ENCODE data around the gene CAPN5. TPM values are rescaled to one million over a fixed set of nuclear protein-coding genes. Genes with fewer than 3 reads are reported as not detected.
A peak's percentile ranks its signal among the peaks of the same experiment; 100 is the strongest.

Gene CAPN5
- total RNA-seq, 2 experiments from 2014 or later = 5.1 to 6.9 TPM

DNA sequence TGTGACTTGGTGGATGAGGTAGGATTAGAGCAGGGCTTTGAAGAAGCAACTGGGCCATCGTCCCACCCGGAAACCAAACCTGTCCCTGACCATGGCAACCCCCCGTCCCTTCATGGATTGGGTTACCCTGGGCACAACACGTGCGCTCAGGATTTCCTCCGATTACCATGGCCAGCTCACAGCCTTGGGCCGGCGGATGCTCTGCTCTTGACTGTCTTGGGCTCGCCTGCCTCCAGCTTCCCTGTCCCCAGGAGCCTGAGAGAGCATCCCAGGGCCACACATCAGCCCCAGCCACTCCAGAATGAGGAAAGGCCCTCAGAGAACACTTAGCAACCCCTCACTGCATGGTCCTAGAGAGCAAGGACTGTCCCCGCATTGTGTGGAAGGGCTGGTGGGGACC is 84.1 kb downstream of the CAPN5 start:
- H3K36me3 ChIP-seq (ENCODE audit: insufficient read depth, low read length) = no peaks in the 10 kb centered on the region
- intact Hi-C loops (cut with DNase I, micrococcal nuclease) = no loop called here
- H3K27me3 ChIP-seq (ENCODE audit: control insufficient read depth in 1 of 2, insufficient read depth in 2 of 2, low read length in 2 of 2) = no peaks in the 10 kb centered on the region
- ATAC-seq (ENCODE audit: poor library complexity) (no peak), DNase-seq (no peak)
- Mint-ChIP-seq H3K27me3 (no peaks in the 10 kb centered on the region), H3K4me1 (ENCODE audit: low read depth) (peaks cover 37% of the 10 kb centered on the region), H3K4me3 (no peak overlapping the region), H3K27ac (no peak overlapping the region), H3K36me3 (ENCODE audit: low read depth) (no peaks in the 10 kb centered on the region), H3K9me3 (no peaks in the 10 kb centered on the region)
- CTCF ChIA-PET = no interaction called here
- TF ChIP-seq, protein P1, sequence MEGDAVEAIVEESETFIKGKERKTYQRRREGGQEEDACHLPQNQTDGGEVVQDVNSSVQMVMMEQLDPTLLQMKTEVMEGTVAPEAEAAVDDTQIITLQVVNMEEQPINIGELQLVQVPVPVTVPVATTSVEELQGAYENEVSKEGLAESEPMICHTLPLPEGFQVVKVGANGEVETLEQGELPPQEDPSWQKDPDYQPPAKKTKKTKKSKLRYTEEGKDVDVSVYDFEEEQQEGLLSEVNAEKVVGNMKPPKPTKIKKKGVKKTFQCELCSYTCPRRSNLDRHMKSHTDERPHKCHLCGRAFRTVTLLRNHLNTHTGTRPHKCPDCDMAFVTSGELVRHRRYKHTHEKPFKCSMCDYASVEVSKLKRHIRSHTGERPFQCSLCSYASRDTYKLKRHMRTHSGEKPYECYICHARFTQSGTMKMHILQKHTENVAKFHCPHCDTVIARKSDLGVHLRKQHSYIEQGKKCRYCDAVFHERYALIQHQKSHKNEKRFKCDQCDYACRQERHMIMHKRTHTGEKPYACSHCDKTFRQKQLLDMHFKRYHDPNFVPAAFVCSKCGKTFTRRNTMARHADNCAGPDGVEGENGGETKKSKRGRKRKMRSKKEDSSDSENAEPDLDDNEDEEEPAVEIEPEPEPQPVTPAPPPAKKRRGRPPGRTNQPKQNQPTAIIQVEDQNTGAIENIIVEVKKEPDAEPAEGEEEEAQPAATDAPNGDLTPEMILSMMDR (IDR thresholded peaks at IDR 0.05) = no peak
- POLR2A ChIA-PET = no interaction called here
- H3K4me1 ChIP-seq (ENCODE audit: insufficient read depth, low read length) = peaks cover 63% of the 10 kb centered on the region
- no peaks in the 10 kb centered on the region for H3K9me3 ChIP-seq (ENCODE audit: control insufficient read depth in 1 of 2, insufficient read depth in 1 of 2, low read length in 2 of 2)
- H3K27ac ChIP-seq (ENCODE audit: low read depth in 1 of 2, low read length in 2 of 2) = no peak overlapping the region
- no peak overlapping the region for H3K4me3 ChIP-seq (ENCODE audit: low read length)

DNA sequence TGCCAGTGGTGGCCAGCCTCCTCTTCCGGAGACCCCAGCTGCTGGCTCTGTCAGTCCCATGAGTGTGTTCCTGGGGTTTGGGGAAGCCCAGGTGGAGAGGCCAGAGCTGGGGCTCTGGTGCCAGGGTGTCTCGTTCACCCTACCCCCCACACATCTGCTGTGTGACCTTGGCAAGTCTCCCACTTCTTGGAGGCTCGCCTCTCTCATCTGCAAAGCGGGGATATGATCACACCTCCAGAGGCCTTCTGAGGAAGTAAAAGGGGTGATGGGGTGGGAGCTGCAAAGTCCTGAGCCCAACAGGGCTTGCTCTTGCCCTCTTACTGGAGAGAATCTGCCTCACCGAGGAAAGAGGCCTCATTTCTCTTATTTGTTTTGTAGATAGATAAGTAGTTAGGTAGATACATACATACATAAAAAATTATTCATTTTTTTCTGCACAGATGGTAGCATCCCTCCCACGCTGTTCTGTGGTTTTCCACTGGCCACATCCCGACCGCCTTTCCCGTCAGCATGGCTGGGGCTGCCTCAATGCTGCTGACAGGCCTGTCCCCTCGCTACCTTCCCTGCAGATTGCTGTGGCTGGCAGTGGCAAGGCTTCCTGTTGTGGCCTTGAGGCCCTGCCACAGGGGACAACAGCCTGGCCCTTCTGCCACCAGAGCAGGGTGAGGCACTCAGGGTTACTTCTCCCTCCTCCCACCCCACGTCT is 85.2 kb downstream of the CAPN5 start:
- peak; percentile 79 for ATAC-seq (ENCODE audit: poor library complexity)

DNA sequence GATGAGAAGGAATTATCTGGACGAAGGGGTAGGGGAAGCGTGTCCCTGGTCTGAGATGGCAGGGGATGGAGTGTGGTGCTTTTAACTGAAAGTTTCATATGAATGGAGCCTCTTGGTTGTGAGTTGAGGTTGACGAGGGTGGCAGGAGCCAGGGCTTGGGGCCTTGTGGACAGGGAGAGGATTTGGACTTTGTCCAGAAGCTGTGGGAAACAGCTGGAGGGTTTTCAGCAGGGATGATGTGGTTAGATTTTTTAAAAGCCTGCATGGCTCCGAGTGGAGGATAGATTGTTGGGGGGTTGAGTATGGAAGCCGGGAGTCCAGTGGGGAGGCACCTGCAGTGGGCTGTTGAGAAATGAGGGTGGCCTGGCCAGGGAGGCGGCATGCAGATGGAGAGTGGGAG is 86.1 kb downstream of the CAPN5 start:
- peaks cover 59% of the 10 kb centered on the region for H3K4me1 ChIP-seq (ENCODE audit: insufficient read depth, low read length)
- ChIA-PET CTCF (no interaction called here), POLR2A (no interaction called here)
- no peaks in the 10 kb centered on the region for H3K9me3 ChIP-seq (ENCODE audit: control insufficient read depth in 1 of 2, insufficient read depth in 1 of 2, low read length in 2 of 2)
- no peak overlapping the region for H3K4me3 Mint-ChIP-seq
- TF ChIP-seq, protein P1 (IDR thresholded peaks at IDR 0.05) = no peak
- H3K36me3 ChIP-seq (ENCODE audit: insufficient read depth, low read length) = no peaks in the 10 kb centered on the region
- peaks cover 34% of the 10 kb centered on the region for H3K4me1 Mint-ChIP-seq (ENCODE audit: low read depth)
- H3K9me3 Mint-ChIP-seq = no peaks in the 10 kb centered on the region
- H3K27ac Mint-ChIP-seq = peak overlapping the region; percentile 13
- H3K36me3 Mint-ChIP-seq (ENCODE audit: low read depth) = no peaks in the 10 kb centered on the region
- no peaks in the 10 kb centered on the region for H3K27me3 ChIP-seq (ENCODE audit: control insufficient read depth in 1 of 2, insufficient read depth in 2 of 2, low read length in 2 of 2)
- no peak for ATAC-seq (ENCODE audit: poor library complexity)
- no peak overlapping the region for H3K27ac ChIP-seq (ENCODE audit: low read depth in 1 of 2, low read length in 2 of 2)
- no peak overlapping the region for H3K4me3 ChIP-seq (ENCODE audit: low read length)
- no peak for DNase-seq
- H3K27me3 Mint-ChIP-seq = no peaks in the 10 kb centered on the region
- intact Hi-C loops (cut with DNase I, micrococcal nuclease) = no loop called here

More for the DNA sequence above, 85.2 kb downstream of the CAPN5 start:
- no peaks in the 10 kb centered on the region for H3K9me3 Mint-ChIP-seq
- no peaks in the 10 kb centered on the region for H3K36me3 ChIP-seq (ENCODE audit: insufficient read depth, low read length)
- ChIA-PET CTCF (no interaction called here), POLR2A (no interaction called here)
- intact Hi-C loops (cut with DNase I, micrococcal nuclease) = no loop called here
- no peak overlapping the region for H3K4me3 Mint-ChIP-seq
- H3K27me3 Mint-ChIP-seq = no peaks in the 10 kb centered on the region
- peak overlapping the region in 1 of 2 donors; percentile 22 for H3K27ac ChIP-seq (ENCODE audit: low read depth in 1 of 2, low read length in 2 of 2)
- H3K4me1 ChIP-seq (ENCODE audit: insufficient read depth, low read length) = peaks cover 63% of the 10 kb centered on the region
- H3K9me3 ChIP-seq (ENCODE audit: control insufficient read depth in 1 of 2, insufficient read depth in 1 of 2, low read length in 2 of 2) = no peaks in the 10 kb centered on the region
- H3K4me3 ChIP-seq (ENCODE audit: low read length) = no peak overlapping the region
- TF ChIP-seq, protein P1 (IDR thresholded peaks at IDR 0.05) = no peak
- H3K27me3 ChIP-seq (ENCODE audit: control insufficient read depth in 1 of 2, insufficient read depth in 2 of 2, low read length in 2 of 2) = no peaks in the 10 kb centered on the region
- peak overlapping the region; percentile 13 for H3K27ac Mint-ChIP-seq
- peak in 12 of 14 experiments; percentile 9 to 72 (median 20) for DNase-seq
- peaks cover 37% of the 10 kb centered on the region for H3K4me1 Mint-ChIP-seq (ENCODE audit: low read depth)
- H3K36me3 Mint-ChIP-seq (ENCODE audit: low read depth) = no peaks in the 10 kb centered on the region
